Endodermal cell (in vitro differentiated cells): ENCODE results near the gene CHPF2. TPM values are rescaled to one million over a fixed set of nuclear protein-coding genes. Genes with fewer than 3 reads are reported as not detected.

ENCODE experiments used
- DNase-seq: peaks from one replicate; pipeline ENCODE4 v3.0.0-alpha.2; 2017
- H3K27ac ChIP-seq: 2 replicates; pipeline ENCODE4 v1.5.1; 2013; ENCODE audit warnings: mild to moderate bottlenecking, low read depth, low read length, moderate library complexity
- H3K27me3 ChIP-seq: 2 replicates; pipeline ENCODE4 v1.6.1; 2013; ENCODE audit warnings: mild to moderate bottlenecking, low read length, moderate library complexity; ENCODE audit not compliant: insufficient read depth, control insufficient read depth, poor library complexity, severe bottlenecking
- H3K36me3 ChIP-seq: 2 replicates; pipeline ENCODE4 v1.7.0; 2013; ENCODE audit warnings: mild to moderate bottlenecking, low read length, moderate library complexity; ENCODE audit not compliant: control insufficient read depth, insufficient read depth
- H3K4me1 ChIP-seq: one replicate; pipeline ENCODE4 v1.7.0; 2013; ENCODE audit warnings: low read length; ENCODE audit not compliant: control insufficient read depth, insufficient read depth
- H3K4me3 ChIP-seq: 2 replicates; pipeline ENCODE4 v1.5.1; 2013; ENCODE audit warnings: mild to moderate bottlenecking, low read length, moderate library complexity
- H3K9ac ChIP-seq: 2 replicates; pipeline ENCODE4 v1.6.1; 2013; ENCODE audit warnings: mild to moderate bottlenecking, low read length, moderate library complexity; ENCODE audit not compliant: poor library complexity, severe bottlenecking; ENCODE audit errors: extremely low read depth
- H3K9me3 ChIP-seq: 2 replicates; pipeline ENCODE4 v1.6.1; 2013; ENCODE audit warnings: mild to moderate bottlenecking, low read length, moderate library complexity; ENCODE audit not compliant: control insufficient read depth
- H3K27ac Mint-ChIP-seq: 2 replicates; pipeline ENCODE4 v1.8.0; 2020; ENCODE audit warnings: mixed read lengths
- H3K27me3 Mint-ChIP-seq: 2 replicates; pipeline ENCODE4 v1.8.0; 2021; ENCODE audit warnings: mild to moderate bottlenecking, mixed read lengths; ENCODE audit not compliant: insufficient read depth
- H3K36me3 Mint-ChIP-seq: 2 replicates; pipeline ENCODE4 v1.8.0; 2020; ENCODE audit warnings: low read depth, mixed read lengths
- H3K4me1 Mint-ChIP-seq: 2 replicates; pipeline ENCODE4 v1.8.0; 2020; ENCODE audit warnings: mixed read lengths
- H3K4me3 Mint-ChIP-seq: 2 replicates; pipeline ENCODE4 v1.8.0; 2020; ENCODE audit warnings: mild to moderate bottlenecking, moderate library complexity, mixed read lengths
- H3K9me3 Mint-ChIP-seq: 2 replicates; pipeline ENCODE4 v1.8.0; 2020; ENCODE audit warnings: mild to moderate bottlenecking, mixed read lengths
- CTCF ChIP-seq: fragments of 200-600 bp; sonication (generic); conservative IDR thresholded peaks from 2 replicates; pipeline ENCODE4 v1.5.0; 2021; ENCODE audit warnings: antibody characterized with exemption, mild to moderate bottlenecking
- WGBS, 2 experiments: methylation state at CpG; one replicate each; pipeline versions ENCODE4 v1.1.5 to v1.1.7; 2013; ENCODE audit warnings: missing lambda C conversion rate in 2 of 2, mixed read lengths in 1 of 2; ENCODE audit not compliant: insufficient coverage in 1 of 2, insufficient read length in 1 of 2; 5-methylcytosine and 5-hydroxymethylcytosine counted together
- total RNA-seq, 2 donors: library from RNA; stranded (reverse); fragmentation: NEBNext Ultra II Directional in 1 of 2; extraction: Animal tissue kit (Norgen Biotek cat#: 25700) in 1 of 2; gene quantifications; 2 replicates in 1 of 2; 3 replicates in 1 of 2; pipeline ENCODE4 v1.2.1, GENCODE V29; 2021

CHPF2 gene
- total RNA-seq, 2 donors from 2014 or later = 31.9 to 35.6 TPM

- Histone ChIP-seq H3K4me3 (peak overlapping the region; percentile 77), H3K27me3 (no peaks in the 10 kb centered on the region), H3K27ac (no peak overlapping the region), H3K4me1 (peaks cover 33% of the 10 kb centered on the region), H3K9me3 (no peaks in the 10 kb centered on the region), H3K36me3 (peaks cover 3% of the 10 kb centered on the region), H3K9ac (peak overlapping the region; percentile 62)
- Mint-ChIP-seq H3K9me3 (no peaks in the 10 kb centered on the region), H3K27ac (peak overlapping the region; percentile 88), H3K27me3 (peaks cover 33% of the 10 kb centered on the region), H3K4me3 (peak overlapping the region; percentile 74), H3K36me3 (peaks cover 3% of the 10 kb centered on the region), H3K4me1 (peaks cover 52% of the 10 kb centered on the region)
- WGBS, 2 experiments = 10 to 17% methylated on average over 3 to 29 of the region's 29 CpGs
- peak; percentile 81 for DNase-seq
- TF ChIP-seq CTCF = no peak
Observed at GRCh38 chr7:151247611-151248345, 15.5 kb downstream of the CHPF2 start.

GRCh38 chr7:151248346-151249033, 16.2 kb downstream of the CHPF2 start, which contains the start of gene SMARCD3:
Gene SMARCD3 (minus strand): TSS chr7:151248694. CDS start chr7:151248562, 132 bp downstream.
- H3K27me3 Mint-ChIP-seq = peaks cover 37% of the 10 kb centered on the region
- peaks cover 51% of the 10 kb centered on the region for H3K4me1 Mint-ChIP-seq
- H3K27ac Mint-ChIP-seq = peak within 1 kb of the TSS; percentile 90
- H3K27ac ChIP-seq = peak within 1 kb of the TSS; percentile 87
- no peaks in the 10 kb centered on the region for H3K36me3 ChIP-seq
- peaks cover 37% of the 10 kb centered on the region for H3K4me1 ChIP-seq
- H3K36me3 Mint-ChIP-seq = no peaks in the 10 kb centered on the region
- WGBS, 2 experiments = 0% methylated on average over 18 to 71 of the region's 71 CpGs
- H3K9me3 ChIP-seq = no peaks in the 10 kb centered on the region
- peak within 1 kb of the TSS; percentile 62 for H3K9ac ChIP-seq
- H3K4me3 Mint-ChIP-seq = peak within 1 kb of the TSS; percentile 74
- TF ChIP-seq CTCF = no peak
- no peaks in the 10 kb centered on the region for H3K27me3 ChIP-seq
- DNase-seq = peak; percentile 91
- H3K9me3 Mint-ChIP-seq = no peaks in the 10 kb centered on the region
- H3K4me3 ChIP-seq = peak within 1 kb of the TSS; percentile 77

GRCh38 chr7:151249034-151249731, 16.9 kb downstream of the CHPF2 start:
- Histone ChIP-seq H3K9me3 (no peaks in the 10 kb centered on the region), H3K27me3 (no peaks in the 10 kb centered on the region)

More at GRCh38 chr7:151249034-151249731, 16.9 kb downstream of the CHPF2 start:
- H3K27ac ChIP-seq = peak overlapping the region; percentile 87
- Mint-ChIP-seq H3K36me3 (no peaks in the 10 kb centered on the region), H3K4me3 (peak overlapping the region; percentile 74), H3K9me3 (no peaks in the 10 kb centered on the region), H3K4me1 (peaks cover 51% of the 10 kb centered on the region), H3K27ac (peak overlapping the region; percentile 90), H3K27me3 (peaks cover 44% of the 10 kb centered on the region)
- DNase-seq = no peak
- WGBS, 2 experiments = 4 to 9% methylated on average over 20 to 45 of the region's 45 CpGs
- H3K4me3 ChIP-seq = peak overlapping the region; percentile 77
- no peak for TF ChIP-seq CTCF
- no peaks in the 10 kb centered on the region for H3K36me3 ChIP-seq
- H3K9ac ChIP-seq = peak overlapping the region; percentile 47
- H3K4me1 ChIP-seq = peaks cover 37% of the 10 kb centered on the region
